ENCODE data around the gene AKAP13.
"Not testable (repeated sequence)": the region's sequence is repeated elsewhere in the genome, so short reads cannot be mapped to it uniquely, and the experiment has no call there.

AKAP13 gene

GRCh38 chr15:85578941-85579701 is 198.7 kb downstream of the AKAP13 start:
- Histone ChIP-seq H3K9ac (ENCODE audit: low read depth, low read length) (no peak overlapping the region), H3K27me3 (ENCODE audit: control insufficient read depth, insufficient read depth, low read length) (no peaks in the 10 kb centered on the region), H3K4me1 (ENCODE audit: control insufficient read depth, insufficient read depth, low read length) (peaks cover 6% of the 10 kb centered on the region; the same call in 1 of the 2 replicates), H3K27ac (ENCODE audit: low read depth, low read length) (no peak overlapping the region), H3K4me3 (ENCODE audit: low read depth, low read length) (no peak overlapping the region), H3K36me3 (ENCODE audit: control insufficient read depth, insufficient read depth, low read length) (peaks cover 47% of the 10 kb centered on the region), H3K9me3 (ENCODE audit: control insufficient read depth, insufficient read depth, low read length) (no peaks in the 10 kb centered on the region)

GRCh38 chr15:85579957-85580694 is 199.7 kb downstream of the AKAP13 start:
- no peak overlapping the region for H3K9ac ChIP-seq (ENCODE audit: low read depth, low read length)
- no peaks in the 10 kb centered on the region for H3K9me3 ChIP-seq (ENCODE audit: control insufficient read depth, insufficient read depth, low read length)
- peaks cover 47% of the 10 kb centered on the region for H3K36me3 ChIP-seq (ENCODE audit: control insufficient read depth, insufficient read depth, low read length)
- H3K4me3 ChIP-seq (ENCODE audit: low read depth, low read length) = no peak overlapping the region
- no peaks in the 10 kb centered on the region for H3K27me3 ChIP-seq (ENCODE audit: control insufficient read depth, insufficient read depth, low read length)
- H3K27ac ChIP-seq (ENCODE audit: low read depth, low read length) = no peak overlapping the region
- H3K4me1 ChIP-seq (ENCODE audit: control insufficient read depth, insufficient read depth, low read length) = peaks cover 6% of the 10 kb centered on the region; the same call in 1 of the 2 replicates

GRCh38 chr15:85580879-85581278 is 200.5 kb downstream of the AKAP13 start:
- Histone ChIP-seq H3K9ac (ENCODE audit: low read depth, low read length) (no peak overlapping the region), H3K9me3 (ENCODE audit: control insufficient read depth, insufficient read depth, low read length) (no peaks in the 10 kb centered on the region), H3K4me3 (ENCODE audit: low read depth, low read length) (no peak overlapping the region), H3K4me1 (ENCODE audit: control insufficient read depth, insufficient read depth, low read length) (peaks cover 6% of the 10 kb centered on the region; the same call in 1 of the 2 replicates), H3K27ac (ENCODE audit: low read depth, low read length) (no peak overlapping the region), H3K36me3 (ENCODE audit: control insufficient read depth, insufficient read depth, low read length) (peaks cover 47% of the 10 kb centered on the region), H3K27me3 (ENCODE audit: control insufficient read depth, insufficient read depth, low read length) (no peaks in the 10 kb centered on the region)

GRCh38 chr15:85581495-85581894 is 201.1 kb downstream of the AKAP13 start:
- Histone ChIP-seq H3K27me3 (ENCODE audit: control insufficient read depth, insufficient read depth, low read length) (no peaks in the 10 kb centered on the region), H3K4me1 (ENCODE audit: control insufficient read depth, insufficient read depth, low read length) (peaks cover 6% of the 10 kb centered on the region; the same call in 1 of the 2 replicates), H3K27ac (ENCODE audit: low read depth, low read length) (no peak overlapping the region), H3K9ac (ENCODE audit: low read depth, low read length) (no peak overlapping the region), H3K9me3 (ENCODE audit: control insufficient read depth, insufficient read depth, low read length) (no peaks in the 10 kb centered on the region), H3K36me3 (ENCODE audit: control insufficient read depth, insufficient read depth, low read length) (peaks cover 43% of the 10 kb centered on the region), H3K4me3 (ENCODE audit: low read depth, low read length) (no peak overlapping the region)

GRCh38 chr15:85582131-85583079 is 202.0 kb downstream of the AKAP13 start:
- H3K4me1 ChIP-seq (ENCODE audit: control insufficient read depth, insufficient read depth, low read length) = peaks cover 6% of the 10 kb centered on the region; the same call in 1 of the 2 replicates
- peaks cover 43% of the 10 kb centered on the region for H3K36me3 ChIP-seq (ENCODE audit: control insufficient read depth, insufficient read depth, low read length)
- no peak overlapping the region for H3K9ac ChIP-seq (ENCODE audit: low read depth, low read length)
- no peak overlapping the region for H3K27ac ChIP-seq (ENCODE audit: low read depth, low read length)
- no peaks in the 10 kb centered on the region for H3K9me3 ChIP-seq (ENCODE audit: control insufficient read depth, insufficient read depth, low read length)
- no peaks in the 10 kb centered on the region for H3K27me3 ChIP-seq (ENCODE audit: control insufficient read depth, insufficient read depth, low read length)
- H3K4me3 ChIP-seq (ENCODE audit: low read depth, low read length) = no peak overlapping the region

GRCh38 chr15:85583442-85583841 is 203.0 kb downstream of the AKAP13 start:
- H3K27ac ChIP-seq (ENCODE audit: low read depth, low read length) = no peak overlapping the region
- no peak overlapping the region for H3K4me3 ChIP-seq (ENCODE audit: low read depth, low read length)

GRCh38 chr15:85583923-85584390 is 203.6 kb downstream of the AKAP13 start:
- Histone ChIP-seq H3K27me3 (ENCODE audit: control insufficient read depth, insufficient read depth, low read length) (no peaks in the 10 kb centered on the region), H3K4me1 (ENCODE audit: control insufficient read depth, insufficient read depth, low read length) (peaks cover 17% of the 10 kb centered on the region), H3K36me3 (ENCODE audit: control insufficient read depth, insufficient read depth, low read length) (peaks cover 32% of the 10 kb centered on the region), H3K9me3 (ENCODE audit: control insufficient read depth, insufficient read depth, low read length) (no peaks in the 10 kb centered on the region), H3K9ac (ENCODE audit: low read depth, low read length) (no peak overlapping the region), H3K4me3 (ENCODE audit: low read depth, low read length) (no peak overlapping the region), H3K27ac (ENCODE audit: low read depth, low read length) (no peak overlapping the region)

More at GRCh38 chr15:85583442-85583841, 203.0 kb downstream of the AKAP13 start:
- H3K4me1 ChIP-seq (ENCODE audit: control insufficient read depth, insufficient read depth, low read length) = peaks cover 12% of the 10 kb centered on the region
- H3K9ac ChIP-seq (ENCODE audit: low read depth, low read length) = no peak overlapping the region
- H3K36me3 ChIP-seq (ENCODE audit: control insufficient read depth, insufficient read depth, low read length) = peaks cover 37% of the 10 kb centered on the region
- no peaks in the 10 kb centered on the region for H3K27me3 ChIP-seq (ENCODE audit: control insufficient read depth, insufficient read depth, low read length)
- H3K9me3 ChIP-seq (ENCODE audit: control insufficient read depth, insufficient read depth, low read length) = no peaks in the 10 kb centered on the region

- no peaks in the 10 kb centered on the region for H3K27me3 ChIP-seq (ENCODE audit: control insufficient read depth, insufficient read depth, low read length)
- H3K9ac ChIP-seq (ENCODE audit: low read depth, low read length) = no peak overlapping the region
- peaks cover 24% of the 10 kb centered on the region for H3K36me3 ChIP-seq (ENCODE audit: control insufficient read depth, insufficient read depth, low read length)
- H3K4me3 ChIP-seq (ENCODE audit: low read depth, low read length) = no peak overlapping the region
- no peaks in the 10 kb centered on the region for H3K9me3 ChIP-seq (ENCODE audit: control insufficient read depth, insufficient read depth, low read length)
- H3K27ac ChIP-seq (ENCODE audit: low read depth, low read length) = no peak overlapping the region
- peaks cover 17% of the 10 kb centered on the region for H3K4me1 ChIP-seq (ENCODE audit: control insufficient read depth, insufficient read depth, low read length)
These were observed 204.5 kb downstream of the AKAP13 start for GRCh38 chr15:85584872-85585271.

- H3K4me1 ChIP-seq (ENCODE audit: control insufficient read depth, insufficient read depth, low read length) = peaks cover 17% of the 10 kb centered on the region
- H3K9me3 ChIP-seq (ENCODE audit: control insufficient read depth, insufficient read depth, low read length) = not testable (repeated sequence)
These were observed 205.8 kb downstream of the AKAP13 start for GRCh38 chr15:85586196-85586595.

GRCh38 chr15:85587707-85588411 is 207.5 kb downstream of the AKAP13 start:
- Histone ChIP-seq H3K27me3 (ENCODE audit: control insufficient read depth, insufficient read depth, low read length) (no peaks in the 10 kb centered on the region), H3K9me3 (ENCODE audit: control insufficient read depth, insufficient read depth, low read length) (no peaks in the 10 kb centered on the region), H3K9ac (ENCODE audit: low read depth, low read length) (no peak overlapping the region), H3K4me3 (ENCODE audit: low read depth, low read length) (no peak overlapping the region), H3K36me3 (ENCODE audit: control insufficient read depth, insufficient read depth, low read length) (no peaks in the 10 kb centered on the region; the same call in 1 of the 2 replicates), H3K4me1 (ENCODE audit: control insufficient read depth, insufficient read depth, low read length) (peaks cover 17% of the 10 kb centered on the region), H3K27ac (ENCODE audit: low read depth, low read length) (peak overlapping the region; percentile 16)

More at GRCh38 chr15:85586196-85586595, 205.8 kb downstream of the AKAP13 start:
- H3K36me3 ChIP-seq (ENCODE audit: control insufficient read depth, insufficient read depth, low read length) = peaks cover 11% of the 10 kb centered on the region
- H3K27me3 ChIP-seq (ENCODE audit: control insufficient read depth, insufficient read depth, low read length); H3K9ac ChIP-seq (ENCODE audit: low read depth, low read length); H3K4me3 ChIP-seq (ENCODE audit: low read depth, low read length); H3K27ac ChIP-seq (ENCODE audit: low read depth, low read length): not testable (repeated sequence)

All from HUES48 (cell line).